ENCODE data around the gene VGF.
A peak's percentile ranks its signal among the peaks of the same experiment; 100 is the strongest.

Gene VGF

DNA sequence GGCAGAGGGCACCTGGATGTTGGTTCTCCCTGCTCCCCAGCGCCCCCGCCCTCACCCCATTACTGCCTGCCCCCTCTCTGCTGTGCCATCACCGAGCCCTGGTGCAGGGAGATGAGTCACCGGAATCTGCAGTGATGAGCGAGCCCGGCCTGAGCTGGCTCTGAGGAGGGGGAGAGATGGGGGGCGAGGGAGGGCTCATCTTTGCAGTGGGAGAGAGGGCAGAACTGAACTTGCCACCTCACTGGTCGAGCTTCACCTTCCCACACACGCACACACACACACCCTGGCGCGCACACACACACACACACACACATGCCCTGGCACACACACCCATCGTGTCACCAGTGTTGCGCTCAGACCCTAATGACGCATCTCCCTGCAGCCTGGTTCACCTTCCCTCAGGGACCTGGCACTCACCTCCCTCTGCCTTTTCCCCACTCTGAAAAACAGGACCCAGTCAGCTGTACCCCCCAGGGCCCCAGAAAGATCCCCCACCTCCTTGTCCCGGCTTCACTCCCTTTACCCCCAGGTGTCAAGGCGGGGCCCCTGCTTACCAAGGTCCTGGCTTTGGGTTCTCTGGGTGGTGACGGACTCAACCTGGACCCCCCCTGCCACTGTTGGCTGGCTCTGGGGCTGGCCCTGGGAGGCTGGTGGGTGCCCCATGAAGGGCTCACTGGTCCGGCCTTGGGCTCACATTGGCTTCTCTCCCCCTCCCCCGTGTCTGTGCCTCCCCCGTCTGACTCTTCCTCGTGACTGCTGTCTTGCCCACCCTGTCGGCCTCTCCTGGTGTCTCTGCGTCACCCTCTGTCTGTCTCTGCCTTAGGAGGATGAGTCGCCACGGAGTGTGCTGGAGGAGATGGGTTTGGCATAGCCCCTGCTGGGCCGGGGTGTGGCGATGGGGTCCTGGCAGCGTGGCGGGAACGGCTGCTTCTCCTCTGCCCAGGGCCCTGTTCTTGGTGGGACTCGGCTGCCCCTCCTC, 5.4 kb downstream of the VGF start:
- Histone ChIP-seq H3K27ac (ENCODE audit: low read depth, low read length) (no peak overlapping the region), H3K27me3 (ENCODE audit: control insufficient read depth in 5 of 5, insufficient read depth in 4 of 5, low read length in 5 of 5) (peaks cover 12 to 38% (median 26%) of the 10 kb centered on the region in 5 donors), H3K4me3 (ENCODE audit: low read depth in 1 of 5, low read length in 5 of 5) (no peak overlapping the region), H3K9me3 (ENCODE audit: control insufficient read depth in 5 of 5, low read length in 5 of 5) (no peaks in the 10 kb centered on the region), H3K4me1 (ENCODE audit: control insufficient read depth in 5 of 5, insufficient read depth in 5 of 5, low read length in 5 of 5) (peaks cover 0 to 35% (median 31%) of the 10 kb centered on the region in 5 donors), H3K36me3 (ENCODE audit: control insufficient read depth in 5 of 5, insufficient read depth in 5 of 5, low read length in 5 of 5) (peaks cover 0 to 42% (median 36%) of the 10 kb centered on the region in 5 donors), H3K9ac (ENCODE audit: low read length in 5 of 5) (no peak overlapping the region)

DNA sequence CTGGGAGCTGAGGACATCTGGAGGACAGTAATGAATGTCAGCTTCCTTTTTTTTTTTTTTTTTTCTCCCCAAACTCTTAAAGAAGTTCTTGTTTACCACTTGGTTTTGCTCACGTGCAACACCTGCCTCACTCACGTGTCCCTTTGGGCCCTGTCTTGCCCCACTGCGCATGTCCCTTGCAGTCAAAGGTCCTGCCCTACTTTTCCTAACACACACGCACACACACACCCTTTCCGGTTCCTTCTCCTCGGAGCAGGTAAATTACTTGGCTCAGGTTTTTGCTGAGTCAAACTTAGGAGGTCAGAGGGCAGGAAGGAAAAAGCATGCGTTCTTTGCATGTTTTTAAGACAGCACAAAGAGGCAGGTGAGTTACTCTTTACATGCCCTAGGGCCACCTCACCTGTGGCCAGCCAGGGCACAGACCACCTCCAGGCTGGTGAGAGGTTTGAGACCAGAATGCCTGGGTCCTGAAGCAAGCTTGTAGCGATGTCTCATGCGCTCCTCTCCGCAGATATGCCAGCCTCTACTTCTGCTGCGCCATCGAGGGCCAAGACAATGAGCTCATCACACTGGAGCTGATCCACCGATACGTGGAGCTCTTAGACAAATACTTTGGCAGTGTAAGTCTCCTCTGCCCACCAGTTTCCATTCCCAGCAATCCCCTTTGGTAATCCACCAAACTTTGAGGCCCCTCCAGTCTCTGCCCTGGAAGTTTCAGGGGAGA, 8.3 kb downstream of the VGF start:
- Histone ChIP-seq H3K27me3 (ENCODE audit: control insufficient read depth in 5 of 5, insufficient read depth in 4 of 5, low read length in 5 of 5) (peaks cover 0 to 16% (median 9%) of the 10 kb centered on the region in 5 donors), H3K9ac (ENCODE audit: low read length in 5 of 5) (no peak overlapping the region), H3K9me3 (ENCODE audit: control insufficient read depth in 5 of 5, low read length in 5 of 5) (no peaks in the 10 kb centered on the region), H3K27ac (ENCODE audit: low read depth, low read length) (no peak overlapping the region), H3K4me1 (ENCODE audit: control insufficient read depth in 5 of 5, insufficient read depth in 5 of 5, low read length in 5 of 5) (peaks cover 0 to 18% (median 11%) of the 10 kb centered on the region in 5 donors), H3K36me3 (ENCODE audit: control insufficient read depth in 5 of 5, insufficient read depth in 5 of 5, low read length in 5 of 5) (peaks cover 0 to 42% (median 36%) of the 10 kb centered on the region in 5 donors), H3K4me3 (ENCODE audit: low read depth in 1 of 5, low read length in 5 of 5) (no peak overlapping the region)

DNA sequence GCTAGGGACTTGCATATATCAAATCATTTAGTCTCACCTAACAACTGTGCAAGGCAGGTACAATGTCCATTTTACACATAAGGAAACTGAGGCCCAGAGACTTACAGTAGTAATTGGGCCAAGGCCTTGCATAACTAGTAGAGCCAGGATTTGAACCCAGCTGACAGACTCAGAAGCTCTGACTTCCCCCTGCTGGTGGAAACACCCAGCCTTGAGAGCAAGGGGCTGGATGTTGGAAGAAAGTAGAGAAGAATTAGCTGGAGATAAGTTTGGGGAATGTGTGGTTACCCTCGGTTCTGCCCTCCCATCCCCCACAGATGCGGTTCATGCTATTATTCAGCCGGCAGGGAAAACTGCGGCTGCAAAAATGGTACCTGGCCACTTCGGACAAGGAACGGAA, 9.1 kb downstream of the VGF start:
- Histone ChIP-seq H3K4me1 (ENCODE audit: control insufficient read depth in 5 of 5, insufficient read depth in 5 of 5, low read length in 5 of 5) (peaks cover 0 to 18% (median 11%) of the 10 kb centered on the region in 5 donors), H3K4me3 (ENCODE audit: low read depth in 1 of 5, low read length in 5 of 5) (no peak overlapping the region), H3K27me3 (ENCODE audit: control insufficient read depth in 5 of 5, insufficient read depth in 4 of 5, low read length in 5 of 5) (peaks cover 0 to 9% (median 1%) of the 10 kb centered on the region in 5 donors), H3K9me3 (ENCODE audit: control insufficient read depth in 5 of 5, low read length in 5 of 5) (no peaks in the 10 kb centered on the region), H3K27ac (ENCODE audit: low read depth, low read length) (no peak overlapping the region), H3K9ac (ENCODE audit: low read length in 5 of 5) (no peak overlapping the region), H3K36me3 (ENCODE audit: control insufficient read depth in 5 of 5, insufficient read depth in 5 of 5, low read length in 5 of 5) (peaks cover 0 to 42% (median 33%) of the 10 kb centered on the region in 5 donors)

DNA sequence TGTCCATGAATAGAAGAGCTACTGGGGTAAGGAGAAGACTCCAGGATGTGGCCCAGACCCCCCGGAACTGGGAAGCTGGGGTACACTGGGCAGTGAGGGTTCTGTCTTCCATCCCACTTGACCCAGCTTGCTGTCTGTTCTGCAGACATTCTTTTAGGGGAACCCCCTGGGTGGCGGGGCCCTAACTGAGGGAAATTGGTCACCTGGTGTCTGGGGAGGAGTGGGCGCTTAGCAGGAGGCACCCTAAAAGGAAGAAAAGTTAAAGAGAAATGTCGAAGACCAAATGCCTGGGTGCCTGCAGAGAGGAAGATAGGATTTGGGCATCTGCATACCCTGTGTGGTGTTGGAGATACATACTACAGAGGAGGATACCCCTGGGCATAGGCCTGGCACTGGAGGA, 10.1 kb downstream of the VGF start:
- H3K4me1 ChIP-seq (ENCODE audit: control insufficient read depth in 5 of 5, insufficient read depth in 5 of 5, low read length in 5 of 5): peaks cover 0 to 18% (median 11%) of the 10 kb centered on the region in 5 donors
- H3K4me3 ChIP-seq (ENCODE audit: low read depth in 1 of 5, low read length in 5 of 5): peak overlapping the region; percentile 67 to 78 (median 72)
- H3K36me3 ChIP-seq (ENCODE audit: control insufficient read depth in 5 of 5, insufficient read depth in 5 of 5, low read length in 5 of 5): peaks cover 0 to 36% (median 29%) of the 10 kb centered on the region in 5 donors
- H3K9me3 ChIP-seq (ENCODE audit: control insufficient read depth in 5 of 5, low read length in 5 of 5): no peaks in the 10 kb centered on the region
- peak overlapping the region in 3 of 5 donors; percentile 48 to 84 (median 70) for H3K9ac ChIP-seq (ENCODE audit: low read length in 5 of 5)
- peaks cover 0 to 8% (median 0%) of the 10 kb centered on the region in 5 donors for H3K27me3 ChIP-seq (ENCODE audit: control insufficient read depth in 5 of 5, insufficient read depth in 4 of 5, low read length in 5 of 5)
- no peak overlapping the region for H3K27ac ChIP-seq (ENCODE audit: low read depth, low read length)

DNA sequence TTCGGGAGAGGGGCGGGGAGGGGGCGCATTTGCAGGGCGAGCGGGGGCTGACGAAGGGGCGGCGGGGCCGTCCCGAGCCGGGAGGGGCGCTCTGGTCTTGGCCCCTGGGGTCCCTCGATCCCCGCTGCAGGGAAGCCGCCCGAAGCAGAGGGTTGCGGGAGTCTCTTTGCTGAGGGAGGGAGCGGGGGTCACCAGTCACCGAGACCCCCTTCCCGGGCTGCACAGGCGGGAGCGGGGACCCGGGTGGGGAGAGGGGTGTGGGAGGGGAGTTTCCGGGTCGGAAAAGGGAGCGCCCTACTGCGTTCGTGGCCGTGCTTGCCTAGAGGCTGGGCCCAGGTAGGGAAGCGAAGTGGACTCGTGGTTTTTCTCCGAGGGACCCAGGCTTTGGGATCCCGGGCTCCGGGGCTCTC, 10.7 kb downstream of the VGF start:
- peaks cover 0 to 30% (median 23%) of the 10 kb centered on the region in 5 donors for H3K36me3 ChIP-seq (ENCODE audit: control insufficient read depth in 5 of 5, insufficient read depth in 5 of 5, low read length in 5 of 5)
- H3K4me3 ChIP-seq (ENCODE audit: low read depth in 1 of 5, low read length in 5 of 5): peak overlapping the region; percentile 67 to 78 (median 72)
- H3K27me3 ChIP-seq (ENCODE audit: control insufficient read depth in 5 of 5, insufficient read depth in 4 of 5, low read length in 5 of 5): peaks cover 0 to 5% (median 0%) of the 10 kb centered on the region in 5 donors
- peaks cover 0 to 18% (median 11%) of the 10 kb centered on the region in 5 donors for H3K4me1 ChIP-seq (ENCODE audit: control insufficient read depth in 5 of 5, insufficient read depth in 5 of 5, low read length in 5 of 5)
- H3K9me3 ChIP-seq (ENCODE audit: control insufficient read depth in 5 of 5, low read length in 5 of 5): no peaks in the 10 kb centered on the region
- no peak overlapping the region for H3K27ac ChIP-seq (ENCODE audit: low read depth, low read length)
- H3K9ac ChIP-seq (ENCODE audit: low read length in 5 of 5): peak overlapping the region in 4 of 5 donors; percentile 48 to 84 (median 72)

DNA sequence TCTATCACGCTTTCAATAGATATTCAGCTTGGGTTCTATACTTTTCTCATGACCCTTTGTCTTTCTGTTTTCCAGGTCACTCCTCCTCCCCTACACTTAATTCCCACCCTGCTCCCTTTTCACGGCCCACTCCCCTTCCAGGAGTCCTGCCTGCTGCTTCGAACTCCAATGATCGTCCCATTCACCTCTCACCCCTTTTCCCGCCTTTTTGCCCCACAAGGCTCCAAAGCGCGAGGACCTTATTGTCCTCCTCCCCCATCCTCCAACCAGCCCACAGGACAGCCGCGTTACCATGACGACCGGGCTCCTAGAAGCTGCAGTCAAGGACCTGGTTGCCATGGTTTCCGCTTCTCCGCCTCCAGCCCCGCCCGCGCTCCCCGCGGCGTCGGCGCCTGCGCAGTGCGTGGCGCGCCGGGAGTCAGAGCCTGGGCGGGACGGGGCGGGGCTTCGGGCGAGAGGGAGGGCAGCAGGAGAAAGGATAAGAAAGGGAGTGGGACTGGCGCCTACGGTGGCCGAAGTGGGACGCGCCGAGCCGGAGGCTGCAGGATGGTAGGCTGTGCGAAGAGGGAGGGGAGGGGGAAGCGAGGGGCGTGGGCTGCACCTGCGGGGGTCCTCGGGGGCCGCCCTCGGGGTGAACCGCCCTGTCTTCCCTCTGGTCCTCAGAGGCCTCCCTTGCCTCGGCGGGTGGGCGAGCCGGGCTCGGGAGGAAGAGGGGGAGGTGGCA, 11.2 kb downstream of the VGF start, which contains the start of gene AP1S1:
Gene AP1S1, plus strand, starts transcription at position 508 of the 724 bp plus-strand sequence. Its CDS starts 39 bp downstream, at position 547.
- H3K9me3 ChIP-seq (ENCODE audit: control insufficient read depth in 5 of 5, low read length in 5 of 5): no peaks in the 10 kb centered on the region
- H3K27ac ChIP-seq (ENCODE audit: low read depth, low read length): no peak within 1 kb of the TSS
- peak within 1 kb of the TSS in 4 of 5 donors; percentile 48 to 84 (median 72) for H3K9ac ChIP-seq (ENCODE audit: low read length in 5 of 5)
- H3K4me3 ChIP-seq (ENCODE audit: low read depth in 1 of 5, low read length in 5 of 5): peak within 1 kb of the TSS; percentile 67 to 78 (median 72)
- H3K4me1 ChIP-seq (ENCODE audit: control insufficient read depth in 5 of 5, insufficient read depth in 5 of 5, low read length in 5 of 5): peaks cover 0 to 18% (median 11%) of the 10 kb centered on the region in 5 donors
- H3K36me3 ChIP-seq (ENCODE audit: control insufficient read depth in 5 of 5, insufficient read depth in 5 of 5, low read length in 5 of 5): peaks cover 0 to 24% (median 20%) of the 10 kb centered on the region in 5 donors
- H3K27me3 ChIP-seq (ENCODE audit: control insufficient read depth in 5 of 5, insufficient read depth in 4 of 5, low read length in 5 of 5): peaks cover 0 to 3% (median 0%) of the 10 kb centered on the region in 5 donors

DNA sequence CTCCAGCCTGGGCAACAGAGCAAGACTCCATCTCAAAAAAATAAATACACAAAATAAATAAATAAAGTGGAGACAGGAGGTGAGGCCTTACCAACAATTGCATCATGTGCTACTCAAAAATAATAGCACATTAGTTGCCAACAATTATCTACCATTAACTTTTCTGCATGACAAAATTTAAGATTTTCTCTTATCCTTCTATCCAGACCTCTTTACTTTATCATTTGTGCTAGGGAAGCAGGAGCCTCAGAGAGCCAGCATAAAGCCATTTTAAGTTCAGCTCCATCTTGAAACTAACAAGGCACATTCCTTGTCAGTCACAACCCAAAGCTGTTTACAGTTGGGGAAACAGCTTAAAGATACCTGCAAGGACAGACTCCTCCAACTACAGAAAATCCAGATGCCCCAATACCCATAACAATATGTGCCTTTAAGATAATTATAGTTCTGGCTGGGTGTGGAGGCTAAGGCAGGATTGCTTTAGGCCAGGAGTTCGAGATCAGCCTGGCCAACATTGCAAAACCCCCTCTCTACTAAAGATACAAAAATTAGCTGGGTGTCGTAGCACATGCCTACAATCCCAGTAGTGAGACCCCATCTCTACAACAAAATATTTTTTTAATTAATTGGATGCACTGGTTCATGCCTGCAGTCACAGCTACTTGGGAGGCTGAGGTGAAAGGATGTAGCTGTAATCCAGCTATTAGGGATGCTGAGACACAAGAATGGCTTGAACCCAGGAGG, 13.3 kb downstream of the VGF start:
- Histone ChIP-seq H3K36me3 (ENCODE audit: control insufficient read depth in 5 of 5, insufficient read depth in 5 of 5, low read length in 5 of 5) (peaks cover 0 to 7% (median 3%) of the 10 kb centered on the region in 5 donors), H3K27ac (ENCODE audit: low read depth, low read length) (no peak overlapping the region), H3K4me1 (ENCODE audit: control insufficient read depth in 5 of 5, insufficient read depth in 5 of 5, low read length in 5 of 5) (peaks cover 0 to 18% (median 11%) of the 10 kb centered on the region in 5 donors), H3K4me3 (ENCODE audit: low read depth in 1 of 5, low read length in 5 of 5) (no peak overlapping the region), H3K27me3 (ENCODE audit: control insufficient read depth in 5 of 5, insufficient read depth in 4 of 5, low read length in 5 of 5) (no peaks in the 10 kb centered on the region), H3K9ac (ENCODE audit: low read length in 5 of 5) (no peak overlapping the region), H3K9me3 (ENCODE audit: control insufficient read depth in 5 of 5, low read length in 5 of 5) (no peaks in the 10 kb centered on the region)

DNA sequence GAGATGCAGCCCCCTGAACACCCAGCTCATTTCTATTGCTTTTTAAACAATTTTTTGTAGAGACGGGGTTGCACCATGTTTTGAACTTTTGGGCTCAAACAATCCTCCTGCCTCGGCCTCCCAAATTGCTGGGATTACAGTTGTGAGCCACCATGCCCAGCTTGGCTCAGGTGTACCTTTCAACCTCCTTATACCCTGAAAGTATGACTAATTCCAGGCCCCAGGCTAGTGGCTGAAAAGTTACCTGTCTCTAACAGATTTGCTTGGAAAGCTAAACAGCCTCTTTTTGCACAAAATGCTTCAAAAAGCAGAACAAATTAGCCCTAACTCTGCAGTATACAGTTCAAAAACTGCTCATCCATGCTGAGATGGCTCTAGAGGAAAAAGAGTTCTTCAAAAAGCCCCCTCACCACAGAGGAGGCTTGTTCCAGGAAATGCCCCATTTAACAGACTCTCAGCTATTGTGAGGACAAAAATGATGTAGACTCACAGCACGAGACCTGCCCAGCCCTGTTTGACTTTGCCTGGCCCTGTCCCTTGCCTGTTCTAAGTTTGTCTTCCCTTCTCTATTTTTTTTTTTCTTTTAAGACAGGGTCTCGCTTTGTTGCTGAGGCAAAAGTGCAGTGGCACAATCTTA, 24.5 kb downstream of the VGF start:
- Histone ChIP-seq H3K36me3 (ENCODE audit: control insufficient read depth in 5 of 5, insufficient read depth in 5 of 5, low read length in 5 of 5) (no peaks in the 10 kb centered on the region), H3K9me3 (ENCODE audit: control insufficient read depth in 5 of 5, low read length in 5 of 5) (no peaks in the 10 kb centered on the region), H3K4me1 (ENCODE audit: control insufficient read depth in 5 of 5, insufficient read depth in 5 of 5, low read length in 5 of 5) (peaks cover 0 to 10% (median 7%) of the 10 kb centered on the region in 5 donors), H3K4me3 (ENCODE audit: low read depth in 1 of 5, low read length in 5 of 5) (no peak overlapping the region), H3K27ac (ENCODE audit: low read depth, low read length) (no peak overlapping the region), H3K9ac (ENCODE audit: low read length in 5 of 5) (peak overlapping the region in 1 of 5 donors; percentile 20), H3K27me3 (ENCODE audit: control insufficient read depth in 5 of 5, insufficient read depth in 4 of 5, low read length in 5 of 5) (peaks cover 0 to 5% (median under 1%) of the 10 kb centered on the region in 5 donors)
